Ishikawa (cell line): ENCODE results near the gene TBC1D8.

Source experiments
- CEBPB ChIP-seq: IDR thresholded peaks from 2 replicates; pipeline ENCODE4 v1.6.1; 2012
- CREB1 ChIP-seq: IDR thresholded peaks from 2 replicates; pipeline ENCODE4 v1.6.1; 2012; ENCODE audit warnings: low read depth
- EGR1 ChIP-seq: IDR thresholded peaks from 2 replicates; pipeline ENCODE4 v1.6.1; 2012
- EP300 ChIP-seq: IDR thresholded peaks from 2 replicates; pipeline ENCODE4 v1.6.1; 2012; ENCODE audit warnings: borderline replicate concordance
- FOXM1 ChIP-seq: IDR thresholded peaks from 2 replicates; pipeline ENCODE4 v1.6.1; 2012; ENCODE audit warnings: low read depth, borderline replicate concordance
- NFIC ChIP-seq: IDR thresholded peaks from 2 replicates; pipeline ENCODE4 v1.6.1; 2012
- RAD21 ChIP-seq: IDR thresholded peaks from 2 replicates; pipeline ENCODE4 v1.6.1; 2012; ENCODE audit warnings: low read depth
- TAF1 ChIP-seq: IDR thresholded peaks from 2 replicates; pipeline ENCODE4 v1.6.1; 2012; ENCODE audit warnings: low read depth, mild to moderate bottlenecking
- TCF12 ChIP-seq: IDR thresholded peaks from 2 replicates; pipeline ENCODE4 v1.6.1; 2012; ENCODE audit warnings: low read depth
- TEAD4 ChIP-seq: IDR thresholded peaks from 2 replicates; pipeline ENCODE4 v1.6.1; 2012
- YY1 ChIP-seq: IDR thresholded peaks from 2 replicates; pipeline ENCODE4 v1.6.1; 2012; ENCODE audit warnings: low read depth
- ZBTB7A ChIP-seq: IDR thresholded peaks from 2 replicates; pipeline ENCODE4 v1.6.1; 2012; ENCODE audit warnings: low read depth
- TF ChIP-seq, protein P1 (sequence below): IDR thresholded peaks from 2 replicates; pipeline ENCODE4 v1.6.1; 2012
- TF ChIP-seq, protein P2 (sequence below): IDR thresholded peaks from 2 replicates; pipeline ENCODE4 v1.6.1; 2012
- TF ChIP-seq, protein P3 (sequence below): IDR thresholded peaks from 2 replicates; pipeline ENCODE4 v1.6.1; 2012; ENCODE audit warnings: low read depth, mild to moderate bottlenecking

Gene TBC1D8

DNA sequence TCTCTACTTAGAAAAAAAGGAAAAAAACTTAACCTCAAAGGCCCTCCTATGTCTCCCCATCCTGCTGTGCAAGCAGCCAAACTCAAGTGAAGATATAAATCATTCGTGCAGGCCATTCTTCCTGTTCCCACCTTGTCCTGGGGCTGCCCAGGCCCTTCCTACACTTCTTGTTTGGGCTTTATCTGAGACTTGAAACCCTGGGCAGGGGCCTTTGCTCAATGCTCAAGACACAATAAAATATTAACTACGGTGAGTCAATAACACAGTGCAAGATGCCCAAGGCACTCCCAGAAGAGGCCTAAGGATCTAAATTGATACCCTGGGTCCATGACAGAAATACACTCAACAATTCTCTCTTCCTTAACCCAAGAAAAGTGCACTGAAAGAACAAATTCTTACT lies 67.6 kb downstream of the TBC1D8 start:
- TF ChIP-seq CREB1 (no peak), CEBPB (no peak), ZBTB7A (no peak), TCF12 (no peak), TEAD4 (no peak), NFIC (no peak)
- TF ChIP-seq, protein P1, sequence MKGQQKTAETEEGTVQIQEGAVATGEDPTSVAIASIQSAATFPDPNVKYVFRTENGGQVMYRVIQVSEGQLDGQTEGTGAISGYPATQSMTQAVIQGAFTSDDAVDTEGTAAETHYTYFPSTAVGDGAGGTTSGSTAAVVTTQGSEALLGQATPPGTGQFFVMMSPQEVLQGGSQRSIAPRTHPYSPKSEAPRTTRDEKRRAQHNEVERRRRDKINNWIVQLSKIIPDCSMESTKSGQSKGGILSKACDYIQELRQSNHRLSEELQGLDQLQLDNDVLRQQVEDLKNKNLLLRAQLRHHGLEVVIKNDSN: no peak

DNA sequence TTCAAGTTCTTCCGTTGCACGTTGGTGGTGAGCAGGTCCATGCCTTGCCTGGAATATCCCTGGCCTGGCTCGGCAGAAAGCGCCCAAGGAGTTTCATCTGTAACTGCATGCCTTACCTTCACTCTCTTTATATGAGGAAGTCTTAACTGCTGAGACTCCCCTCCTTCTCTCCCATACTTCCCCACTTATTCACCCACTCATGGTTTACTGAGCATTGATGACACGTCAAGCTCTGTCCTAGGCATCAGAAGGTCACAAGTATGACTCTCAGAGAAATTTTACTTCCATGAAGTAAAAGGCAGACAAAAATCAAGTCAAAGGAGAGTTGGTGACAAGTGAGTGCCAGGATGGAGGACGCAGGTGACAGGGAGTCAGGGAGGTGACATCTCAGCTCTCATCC lies 68.2 kb downstream of the TBC1D8 start:
- TF ChIP-seq, protein P2, sequence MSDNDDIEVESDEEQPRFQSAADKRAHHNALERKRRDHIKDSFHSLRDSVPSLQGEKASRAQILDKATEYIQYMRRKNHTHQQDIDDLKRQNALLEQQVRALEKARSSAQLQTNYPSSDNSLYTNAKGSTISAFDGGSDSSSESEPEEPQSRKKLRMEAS: no peak
- no peak for TF ChIP-seq TAF1
- TF ChIP-seq EGR1: no peak
- no peak for TF ChIP-seq TCF12
- TF ChIP-seq RAD21: no peak
- TF ChIP-seq, protein P1: no peak
- TF ChIP-seq, protein P3, sequence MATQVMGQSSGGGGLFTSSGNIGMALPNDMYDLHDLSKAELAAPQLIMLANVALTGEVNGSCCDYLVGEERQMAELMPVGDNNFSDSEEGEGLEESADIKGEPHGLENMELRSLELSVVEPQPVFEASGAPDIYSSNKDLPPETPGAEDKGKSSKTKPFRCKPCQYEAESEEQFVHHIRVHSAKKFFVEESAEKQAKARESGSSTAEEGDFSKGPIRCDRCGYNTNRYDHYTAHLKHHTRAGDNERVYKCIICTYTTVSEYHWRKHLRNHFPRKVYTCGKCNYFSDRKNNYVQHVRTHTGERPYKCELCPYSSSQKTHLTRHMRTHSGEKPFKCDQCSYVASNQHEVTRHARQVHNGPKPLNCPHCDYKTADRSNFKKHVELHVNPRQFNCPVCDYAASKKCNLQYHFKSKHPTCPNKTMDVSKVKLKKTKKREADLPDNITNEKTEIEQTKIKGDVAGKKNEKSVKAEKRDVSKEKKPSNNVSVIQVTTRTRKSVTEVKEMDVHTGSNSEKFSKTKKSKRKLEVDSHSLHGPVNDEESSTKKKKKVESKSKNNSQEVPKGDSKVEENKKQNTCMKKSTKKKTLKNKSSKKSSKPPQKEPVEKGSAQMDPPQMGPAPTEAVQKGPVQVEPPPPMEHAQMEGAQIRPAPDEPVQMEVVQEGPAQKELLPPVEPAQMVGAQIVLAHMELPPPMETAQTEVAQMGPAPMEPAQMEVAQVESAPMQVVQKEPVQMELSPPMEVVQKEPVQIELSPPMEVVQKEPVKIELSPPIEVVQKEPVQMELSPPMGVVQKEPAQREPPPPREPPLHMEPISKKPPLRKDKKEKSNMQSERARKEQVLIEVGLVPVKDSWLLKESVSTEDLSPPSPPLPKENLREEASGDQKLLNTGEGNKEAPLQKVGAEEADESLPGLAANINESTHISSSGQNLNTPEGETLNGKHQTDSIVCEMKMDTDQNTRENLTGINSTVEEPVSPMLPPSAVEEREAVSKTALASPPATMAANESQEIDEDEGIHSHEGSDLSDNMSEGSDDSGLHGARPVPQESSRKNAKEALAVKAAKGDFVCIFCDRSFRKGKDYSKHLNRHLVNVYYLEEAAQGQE: no peak
- TF ChIP-seq CREB1: no peak
- TF ChIP-seq FOXM1: no peak
- TF ChIP-seq YY1: no peak
- TF ChIP-seq CEBPB: no peak

DNA sequence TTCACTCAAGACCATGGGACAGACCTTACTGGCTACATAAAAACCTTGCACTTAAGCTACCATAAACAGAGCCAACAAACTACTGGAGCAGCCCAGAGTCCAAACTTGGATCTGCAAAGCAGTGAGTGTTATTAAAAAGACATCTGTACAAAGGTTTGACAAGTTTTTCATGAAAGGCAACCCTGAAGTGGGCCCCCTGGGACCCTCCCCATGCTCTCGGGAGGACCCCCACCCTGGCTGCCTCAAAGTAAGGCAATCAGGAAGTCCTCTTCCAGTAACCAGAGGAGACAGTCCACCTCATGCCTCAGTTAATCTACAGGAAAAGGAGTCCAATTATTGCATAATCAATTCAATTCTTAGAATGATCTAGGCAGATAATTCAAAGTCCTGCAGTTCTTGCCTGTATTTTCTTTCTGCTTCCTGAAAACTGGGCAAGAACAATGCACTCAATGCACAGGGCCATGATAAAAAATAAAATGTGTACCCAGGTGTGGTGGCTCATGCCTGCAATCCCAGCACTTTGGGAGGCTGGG lies 69.7 kb downstream of the TBC1D8 start:
- TF ChIP-seq, protein P1: no peak
- TF ChIP-seq EP300 (no peak), CEBPB (peak; percentile 32; the same call in 1 of the 2 replicates)

DNA sequence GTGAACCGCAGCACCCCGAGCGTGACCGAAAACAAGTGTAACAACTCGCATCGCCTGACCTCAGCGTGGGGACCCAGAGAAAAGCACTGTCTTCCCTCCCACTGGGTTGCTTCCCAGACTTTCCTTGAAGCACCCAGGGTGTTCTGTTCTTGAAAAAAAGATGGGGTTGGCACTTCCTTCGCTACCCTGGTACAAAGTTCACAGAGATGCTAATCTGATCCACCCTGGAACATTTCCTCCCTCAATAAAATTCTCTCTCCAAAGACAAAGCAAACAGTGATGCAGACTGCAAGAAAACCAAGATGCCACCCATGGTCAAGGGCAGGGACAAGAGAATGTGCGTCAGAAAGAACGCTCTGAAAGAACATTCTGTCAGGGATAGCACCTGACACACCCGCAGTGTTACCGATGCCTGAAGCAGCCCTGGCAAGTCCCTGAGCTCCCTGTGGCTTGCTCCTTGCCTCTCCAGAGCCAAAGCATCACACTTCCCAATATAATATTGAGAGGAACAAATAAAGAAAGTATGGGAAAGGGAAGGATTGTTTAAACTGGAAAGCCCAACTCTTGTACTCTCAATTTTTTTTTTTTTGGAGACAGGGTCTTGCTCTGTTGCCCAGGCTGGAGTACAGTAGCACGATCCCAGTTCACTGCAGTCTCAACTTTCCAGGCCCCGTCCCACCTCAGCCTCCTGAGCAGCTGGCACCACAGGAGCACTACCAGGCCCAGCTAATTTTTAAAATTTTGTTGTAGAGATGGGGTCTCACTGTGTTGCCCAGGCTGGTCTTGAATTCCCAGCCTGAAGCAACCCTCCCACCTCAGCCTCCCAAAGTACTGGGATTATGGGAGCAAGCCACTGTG lies 70.7 kb downstream of the TBC1D8 start:
- TF ChIP-seq, protein P2: no peak
- TF ChIP-seq, protein P1: no peak
- TF ChIP-seq YY1 (no peak), TAF1 (no peak), EGR1 (no peak), TCF12 (no peak), FOXM1 (no peak), CREB1 (no peak), ZBTB7A (no peak), CEBPB (no peak), NFIC (no peak), EP300 (no peak), RAD21 (no peak), TEAD4 (no peak)
- TF ChIP-seq, protein P3: no peak

DNA sequence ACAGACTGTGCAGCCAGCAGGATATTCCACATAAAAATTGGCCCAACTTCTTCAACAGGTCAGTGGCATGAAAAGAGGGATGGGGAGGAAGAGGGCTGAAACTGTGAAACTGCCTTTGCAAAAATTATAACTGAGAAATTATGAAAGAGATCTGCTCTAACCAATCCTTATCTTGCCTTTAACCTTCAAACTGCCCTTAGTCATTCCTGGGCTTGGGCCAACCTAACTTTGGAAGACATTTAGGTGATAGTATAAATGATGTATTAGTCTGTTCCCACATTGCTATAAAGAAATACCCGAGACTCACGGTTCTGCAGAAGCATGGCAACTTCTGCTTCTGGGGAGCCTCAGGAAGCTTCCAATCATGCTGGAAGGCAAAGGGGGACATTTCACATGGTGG lies 74.6 kb downstream of the TBC1D8 start:
- TF ChIP-seq NFIC (no peak), RAD21 (no peak), FOXM1 (no peak)
- TF ChIP-seq, protein P1: no peak
- TF ChIP-seq, protein P2: no peak
